NB4 (cell line): ENCODE results near the gene CNKSR3.

Experiments
- DNase-seq: peaks from one replicate; pipeline ENCODE4 v3.0.0; 2010; ENCODE audit warnings: low read depth
- H3K4me3 ChIP-seq: one replicate; pipeline ENCODE4 v1.5.1; 2011; ENCODE audit warnings: mild to moderate bottlenecking, low read depth, low read length, moderate library complexity
- CTCF ChIP-seq: IDR thresholded peaks from one replicate; pipeline ENCODE4 v1.5.1; 2012; ENCODE audit warnings: low read depth, low read length
- MAX ChIP-seq: IDR thresholded peaks from 2 replicates; pipeline ENCODE4 v1.6.1; 2011; ENCODE audit warnings: low read depth, low read length
- MYC ChIP-seq: IDR thresholded peaks from 2 replicates; pipeline ENCODE4 v1.6.1; 2011; ENCODE audit warnings: low read depth, low read length
- POLR2A ChIP-seq: IDR thresholded peaks from 2 replicates; pipeline ENCODE4 v1.6.1; 2011; ENCODE audit warnings: mild to moderate bottlenecking; ENCODE audit not compliant: insufficient read length; ENCODE audit errors: extremely low read depth

Gene CNKSR3

GRCh38 chr6:154463573-154464419 lies 46.7 kb downstream of the CNKSR3 start:
- DNase-seq, result no peak
- TF ChIP-seq POLR2A, result no peak
- no peak for TF ChIP-seq CTCF
- no peak for TF ChIP-seq MYC
- no peak for TF ChIP-seq MAX
- H3K4me3 ChIP-seq, result no peak overlapping the region

- no peak for DNase-seq
- no peak overlapping the region for H3K4me3 ChIP-seq
- no peak for TF ChIP-seq MYC
Observed at GRCh38 chr6:154462425-154462824, 48.1 kb downstream of the CNKSR3 start.

GRCh38 chr6:154461348-154461747 lies 49.1 kb downstream of the CNKSR3 start:
- no peak for DNase-seq
- no peak overlapping the region for H3K4me3 ChIP-seq

GRCh38 chr6:154460306-154461071 lies 50.0 kb downstream of the CNKSR3 start:
- TF ChIP-seq POLR2A (no peak), MYC (no peak), MAX (no peak), CTCF (no peak)
- no peak overlapping the region for H3K4me3 ChIP-seq
- no peak for DNase-seq

More at GRCh38 chr6:154461348-154461747, 49.1 kb downstream of the CNKSR3 start:
- TF ChIP-seq MAX, result no peak
- TF ChIP-seq MYC, result no peak
- no peak for TF ChIP-seq CTCF
- TF ChIP-seq POLR2A, result no peak

GRCh38 chr6:154459513-154459912 lies 51.0 kb downstream of the CNKSR3 start:
- no peak for DNase-seq
- no peak overlapping the region for H3K4me3 ChIP-seq
- TF ChIP-seq MYC, result no peak

- no peak overlapping the region for H3K4me3 ChIP-seq
- TF ChIP-seq MYC (no peak), POLR2A (no peak), CTCF (no peak), MAX (no peak)
- no peak for DNase-seq
Observed at GRCh38 chr6:154458565-154459470, 51.7 kb downstream of the CNKSR3 start.
